Left ventricle myocardium inferior (tissue), 1 donor: ENCODE measurements around the gene ZNF689. TPM values are rescaled to one million over a fixed set of nuclear protein-coding genes. Genes with fewer than 3 reads are reported as not detected.

Experiments
- DNase-seq: peaks from one replicate; pipeline ENCODE4 v3.0.0-alpha.2; 2020
- H3K27ac ChIP-seq: fragments of 200-600 bp; replicated peaks from 2 replicates; pipeline ENCODE4 v1.8.0; 2021
- H3K27me3 ChIP-seq: fragments of 200-600 bp; 2 replicates; pipeline ENCODE4 v1.8.0; 2021; ENCODE audit warnings: low read depth
- H3K36me3 ChIP-seq: fragments of 200-600 bp; 2 replicates; pipeline ENCODE4 v1.8.0; 2021
- H3K4me1 ChIP-seq: fragments of 200-600 bp; 2 replicates; pipeline ENCODE4 v1.8.0; 2021
- H3K4me3 ChIP-seq: fragments of 200-600 bp; 2 replicates; pipeline ENCODE4 v1.8.0; 2021; ENCODE audit warnings: mild to moderate bottlenecking, moderate library complexity
- H3K9me3 ChIP-seq: fragments of 200-600 bp; replicated peaks from 2 replicates; pipeline ENCODE4 v1.8.0; 2021
- intact Hi-C: fragments of 100-400 bp; cut with micrococcal nuclease; formaldehyde crosslinking; loops from one replicate; pipeline ENCODE4 v1.11.0; 2022
- total RNA-seq: library from RNA; stranded (reverse); fragmentation: NEBNext Ultra II Directional; extraction: Animal tissue kit (Norgen Biotek cat#: 25700); gene quantifications from one replicate; pipeline ENCODE4 v1.2.1, GENCODE V29; 2021
- TF ChIP-seq, protein P1 (sequence below): fragments of 200-600 bp; IDR thresholded peaks from 2 replicates; pipeline ENCODE4 v1.8.0; 2021; ENCODE audit warnings: antibody characterized with exemption, mild to moderate bottlenecking, borderline replicate concordance
- donor health status: DM: no; HTN: yes; CAD: no; lungs with severe emphysema.

ZNF689 gene
- total RNA-seq, 1 donor from 2014 or later: 5.0 TPM

DNA sequence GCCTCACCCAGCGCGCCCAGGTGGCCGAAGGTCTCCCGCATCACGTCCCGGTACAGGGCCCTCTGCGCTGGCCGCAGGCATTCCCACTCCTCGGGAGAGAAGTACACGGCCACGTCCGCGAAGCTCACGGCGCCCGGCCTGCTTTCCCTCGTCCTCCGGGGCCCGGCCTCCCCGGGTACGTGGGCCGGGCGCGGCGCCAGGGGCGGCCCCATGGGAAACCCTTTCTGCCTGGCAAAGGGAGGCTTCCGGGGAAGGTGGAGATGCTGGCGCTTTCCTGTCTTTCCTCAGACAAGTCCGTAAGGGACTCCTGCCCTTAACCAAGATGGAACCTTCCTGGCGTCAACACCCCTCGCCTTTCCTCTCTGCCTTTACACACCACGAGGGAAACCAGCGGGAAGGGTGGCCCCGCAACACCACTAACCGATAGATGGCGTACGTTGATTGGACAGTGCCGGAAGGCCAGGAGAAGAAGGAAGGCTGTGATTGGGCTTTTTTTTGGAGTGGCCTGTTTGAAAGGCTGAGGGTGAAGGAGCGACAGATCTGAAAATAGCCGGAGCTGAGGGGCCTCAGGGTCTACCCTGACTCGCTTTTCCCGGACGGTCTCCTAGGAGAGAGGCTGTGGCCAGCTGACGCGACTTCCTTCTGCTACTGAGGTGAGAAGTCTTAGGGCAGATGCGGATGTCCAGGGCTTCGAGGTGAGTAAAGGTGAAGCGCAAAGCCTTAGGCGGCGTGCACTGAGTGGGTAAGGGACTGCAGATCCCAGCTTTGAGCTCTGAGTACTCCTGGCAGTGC, 24.6 kb downstream of the ZNF689 start, which contains the start of gene ZNF785:
ZNF785 (minus strand) TSS at position 298 of the 792 bp plus-strand sequence; CDS start at position 212, 86 bp downstream.
- Histone ChIP-seq H3K4me1 (peaks cover 38% of the 10 kb centered on the region), H3K4me3 (peak within 1 kb of the TSS; percentile 78), H3K27me3 (no peaks in the 10 kb centered on the region), H3K9me3 (no peaks in the 10 kb centered on the region), H3K36me3 (peaks cover 31% of the 10 kb centered on the region), H3K27ac (peak within 1 kb of the TSS; percentile 88)
- DNase-seq: peak; percentile 94
- intact Hi-C loops: no loop called here
- TF ChIP-seq, protein P1, sequence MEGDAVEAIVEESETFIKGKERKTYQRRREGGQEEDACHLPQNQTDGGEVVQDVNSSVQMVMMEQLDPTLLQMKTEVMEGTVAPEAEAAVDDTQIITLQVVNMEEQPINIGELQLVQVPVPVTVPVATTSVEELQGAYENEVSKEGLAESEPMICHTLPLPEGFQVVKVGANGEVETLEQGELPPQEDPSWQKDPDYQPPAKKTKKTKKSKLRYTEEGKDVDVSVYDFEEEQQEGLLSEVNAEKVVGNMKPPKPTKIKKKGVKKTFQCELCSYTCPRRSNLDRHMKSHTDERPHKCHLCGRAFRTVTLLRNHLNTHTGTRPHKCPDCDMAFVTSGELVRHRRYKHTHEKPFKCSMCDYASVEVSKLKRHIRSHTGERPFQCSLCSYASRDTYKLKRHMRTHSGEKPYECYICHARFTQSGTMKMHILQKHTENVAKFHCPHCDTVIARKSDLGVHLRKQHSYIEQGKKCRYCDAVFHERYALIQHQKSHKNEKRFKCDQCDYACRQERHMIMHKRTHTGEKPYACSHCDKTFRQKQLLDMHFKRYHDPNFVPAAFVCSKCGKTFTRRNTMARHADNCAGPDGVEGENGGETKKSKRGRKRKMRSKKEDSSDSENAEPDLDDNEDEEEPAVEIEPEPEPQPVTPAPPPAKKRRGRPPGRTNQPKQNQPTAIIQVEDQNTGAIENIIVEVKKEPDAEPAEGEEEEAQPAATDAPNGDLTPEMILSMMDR: peak; percentile 47

DNA sequence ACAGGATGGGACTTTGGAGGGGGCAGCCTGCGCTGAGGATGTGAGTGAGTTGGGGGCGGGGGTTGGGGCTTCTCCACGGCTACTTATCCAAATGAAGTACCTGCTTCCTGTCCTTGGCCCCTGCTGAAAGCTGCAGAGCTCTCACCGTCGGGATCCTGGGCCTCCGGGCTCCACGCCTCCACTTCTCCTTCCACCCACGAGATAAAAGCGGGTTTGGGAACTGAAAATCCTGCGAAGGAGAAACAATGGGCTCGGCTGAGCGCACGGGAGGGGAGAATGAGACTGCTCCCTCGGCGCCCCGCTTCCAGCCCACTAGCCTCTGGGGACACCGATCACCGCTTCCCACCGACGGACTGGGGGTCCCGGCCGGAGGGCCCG, 25.2 kb downstream of the ZNF689 start:
- DNase-seq: no peak
- Histone ChIP-seq H3K27ac (peak overlapping the region; percentile 88), H3K36me3 (peaks cover 35% of the 10 kb centered on the region), H3K4me1 (peaks cover 38% of the 10 kb centered on the region), H3K9me3 (no peaks in the 10 kb centered on the region), H3K27me3 (no peaks in the 10 kb centered on the region), H3K4me3 (peak overlapping the region; percentile 78)
- intact Hi-C loops: no loop called here
- TF ChIP-seq, protein P1: no peak

DNA sequence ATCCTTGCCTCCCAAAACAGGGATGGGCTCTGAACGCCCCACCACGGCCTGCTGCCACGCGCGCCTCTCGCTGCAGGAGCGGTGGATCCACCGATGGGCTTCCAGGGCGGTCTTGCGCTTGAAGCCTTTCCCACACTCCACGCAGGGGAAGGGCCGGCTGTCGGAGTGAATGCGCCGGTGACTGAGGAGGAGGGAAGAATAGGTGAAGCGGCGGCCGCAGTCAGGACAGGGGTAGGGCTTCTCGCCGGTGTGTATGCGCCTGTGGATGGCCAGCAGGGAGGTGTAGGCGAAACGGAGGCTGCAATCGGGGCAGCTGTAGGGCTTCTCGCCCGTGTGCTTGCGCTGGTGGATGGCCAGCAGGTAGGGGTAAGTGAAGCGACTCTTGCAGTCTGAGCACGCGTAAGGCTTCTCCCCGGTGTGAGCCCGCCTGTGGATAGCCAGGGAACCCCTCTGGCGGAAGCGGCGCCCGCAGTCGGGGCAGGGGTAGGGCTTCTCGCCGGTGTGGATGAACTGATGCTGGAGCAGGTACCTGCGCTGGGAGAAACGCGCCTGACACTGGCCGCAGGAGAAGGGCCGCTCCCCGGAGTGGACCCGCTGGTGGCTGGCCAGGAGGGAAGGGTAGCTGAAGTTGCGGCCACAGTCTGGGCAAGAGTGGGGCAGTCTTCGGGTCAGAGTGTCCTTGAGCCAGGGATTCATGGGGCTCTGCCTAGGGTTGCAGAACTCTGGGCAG, 27.4 kb downstream of the ZNF689 start:
- DNase-seq: no peak
- Histone ChIP-seq H3K27ac (no peak overlapping the region), H3K27me3 (no peaks in the 10 kb centered on the region), H3K9me3 (no peaks in the 10 kb centered on the region), H3K36me3 (peaks cover 55% of the 10 kb centered on the region), H3K4me1 (peaks cover 38% of the 10 kb centered on the region), H3K4me3 (no peak overlapping the region)
- intact Hi-C loops: no loop called here
- TF ChIP-seq, protein P1: no peak

DNA sequence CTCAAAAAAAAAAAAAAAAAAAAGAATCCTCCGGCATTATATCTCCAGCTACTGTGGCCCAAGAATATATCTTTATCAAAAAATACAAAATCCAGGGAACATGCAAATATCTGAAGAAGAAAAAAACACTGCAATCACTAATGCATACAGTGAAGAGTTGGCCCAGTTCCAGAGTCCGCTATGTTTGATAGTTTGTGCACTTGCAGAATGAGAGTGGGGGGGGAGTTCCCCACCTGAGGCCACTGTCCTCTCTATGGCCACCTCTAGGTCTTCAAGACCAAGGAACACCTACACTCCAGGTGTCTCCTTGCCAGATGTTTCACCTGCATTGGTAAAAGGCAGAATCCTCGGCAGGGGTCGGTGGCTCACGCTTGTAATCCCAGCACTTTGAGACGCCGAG, 28.7 kb downstream of the ZNF689 start:
- Histone ChIP-seq H3K36me3 (peaks cover 64% of the 10 kb centered on the region), H3K4me1 (peaks cover 33% of the 10 kb centered on the region), H3K9me3 (no peaks in the 10 kb centered on the region), H3K27me3 (no peaks in the 10 kb centered on the region), H3K4me3 (no peak overlapping the region), H3K27ac (no peak overlapping the region)
- no peak for DNase-seq
- intact Hi-C loops: no loop called here
- TF ChIP-seq, protein P1: no peak

DNA sequence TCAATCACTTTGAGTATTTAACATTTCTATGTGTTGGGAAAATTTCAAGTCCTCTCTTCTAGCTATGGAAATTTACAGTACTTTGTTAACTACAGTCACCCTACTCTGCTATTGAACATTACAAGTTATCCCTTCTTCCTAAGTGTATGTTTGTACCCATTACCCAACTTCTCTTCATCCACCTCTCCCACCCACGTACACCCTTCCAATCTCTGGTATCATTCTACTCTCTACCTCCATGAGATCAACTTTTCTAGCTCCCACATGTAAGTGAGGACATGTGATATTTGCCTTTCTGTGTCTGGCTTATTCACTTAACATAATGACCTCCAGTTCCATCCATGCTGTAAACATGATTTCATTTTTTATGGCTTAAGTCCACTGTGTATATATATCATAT, 35.5 kb downstream of the ZNF689 start:
- Histone ChIP-seq H3K4me1 (peaks cover 29% of the 10 kb centered on the region), H3K27me3 (no peaks in the 10 kb centered on the region), H3K9me3 (no peaks in the 10 kb centered on the region), H3K27ac (no peak overlapping the region), H3K4me3 (no peak overlapping the region), H3K36me3 (peaks cover 27% of the 10 kb centered on the region)
- DNase-seq: no peak
- intact Hi-C loops: no loop called here
- TF ChIP-seq, protein P1: no peak
